SK-MEL-5 (cell line): ENCODE data around the gene EFCAB8. TPM values are rescaled to one million over a fixed set of nuclear protein-coding genes. Genes with fewer than 3 reads are reported as not detected.
"Not testable (repeated sequence)": the region's sequence is repeated elsewhere in the genome, so short reads cannot be mapped to it uniquely, and the experiment has no call there.

Experiments used
- DNase-seq: peaks from one replicate; pipeline ENCODE4 v3.0.0-alpha.2; 2016; ENCODE audit warnings: low read depth, low spot score
- in situ Hi-C: cut with HindIII; loops from 2 replicates; pipeline ENCODE4 v1.10.0; 2016; ENCODE audit warnings: low sequenced_read_pairs, high pct_unique_total_duplicates, low pct_unique_long_range_greater_than_20kb
- total RNA-seq: library from RNA; depleted of rRNA; stranded (reverse); fragments of >200 nt; shearing (Covaris generic); gene quantifications from 2 replicates; pipeline ENCODE4 v1.2.3, GENCODE V29; 2014

EFCAB8 gene
- total RNA-seq, 1 experiment from 2014 or later: not detected

DNA sequence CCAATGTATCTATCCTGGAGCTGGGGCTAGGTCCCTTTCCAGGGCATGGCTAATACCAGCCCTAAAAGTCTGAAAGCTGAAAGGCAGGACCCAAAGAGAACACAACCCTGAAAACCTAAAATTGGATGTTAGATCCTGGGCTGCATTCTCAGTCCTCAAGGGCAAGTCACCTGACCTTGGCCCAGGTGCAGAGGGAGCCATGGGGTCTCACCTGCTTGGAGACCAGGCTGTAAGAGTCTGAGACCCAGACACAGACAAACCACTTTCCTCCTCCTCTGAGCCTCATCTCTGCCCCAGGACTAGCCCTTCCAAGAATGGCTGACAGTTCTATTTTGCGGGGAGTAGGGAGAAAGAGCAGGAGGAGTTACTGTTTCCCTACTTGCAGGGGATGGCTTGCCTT lies 60.0 kb downstream of the EFCAB8 start:
- in situ Hi-C loops: no loop called here
- DNase-seq: no peak

DNA sequence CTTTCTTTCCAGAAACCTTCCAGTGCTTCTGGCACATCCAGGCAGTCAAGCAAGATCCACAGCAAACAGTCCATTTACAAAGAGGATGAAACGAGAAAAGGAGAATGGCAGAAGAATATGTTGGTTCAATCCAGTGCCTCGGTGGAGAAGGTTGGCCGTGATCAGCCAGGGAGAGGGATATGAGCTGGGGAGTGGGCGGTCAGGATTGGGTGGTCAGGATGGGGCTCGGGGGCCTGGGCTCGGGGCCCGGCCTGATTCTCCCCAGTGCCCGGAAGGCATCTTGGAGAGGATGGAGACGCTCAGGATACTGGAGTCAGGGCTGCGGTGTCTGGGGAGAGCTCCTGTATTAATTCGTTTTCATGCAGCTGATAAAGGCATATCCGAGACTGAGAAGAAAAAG lies 61.3 kb downstream of the EFCAB8 start:
- in situ Hi-C loops: no loop called here

DNA sequence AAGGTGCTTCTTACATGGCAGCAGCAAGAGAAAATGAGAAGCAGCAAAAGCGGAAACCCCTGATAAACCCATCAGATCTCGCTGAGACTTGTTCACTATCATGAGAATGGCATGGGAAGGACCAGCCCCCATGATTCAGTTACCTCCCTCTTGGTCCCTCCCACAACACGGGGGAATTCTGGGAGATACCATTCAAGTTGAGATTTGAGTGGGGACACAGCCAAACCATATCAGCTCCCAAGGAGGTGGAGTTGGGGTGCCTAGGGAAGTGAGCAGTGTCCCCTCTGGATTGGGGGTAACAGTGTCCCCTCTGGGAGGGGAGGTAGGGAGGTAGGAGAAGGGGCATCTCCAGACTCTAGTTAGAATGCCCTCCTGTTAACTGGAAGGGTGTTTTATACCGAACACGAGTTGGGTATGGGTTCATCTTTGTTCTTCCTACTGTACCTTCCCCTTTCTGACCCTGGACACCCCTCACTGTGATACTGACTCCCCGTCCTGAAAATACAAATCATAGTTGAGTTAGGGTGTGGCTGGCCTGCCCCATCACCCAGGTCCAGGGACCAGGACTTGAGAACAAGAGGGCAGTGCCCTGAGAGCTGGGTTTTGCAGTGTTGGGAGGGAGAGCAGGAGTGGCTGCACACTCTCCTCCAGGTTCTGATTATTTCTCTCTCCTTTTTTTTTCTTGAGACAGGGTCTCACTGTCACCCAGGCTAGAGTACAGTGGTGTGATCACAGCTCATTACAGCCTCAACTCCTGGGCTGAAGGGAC lies 62.0 kb downstream of the EFCAB8 start:
- in situ Hi-C loops: no loop called here
- peak; percentile 19 for DNase-seq

More for the DNA sequence above, 61.3 kb downstream of the EFCAB8 start:
- no peak for DNase-seq

DNA sequence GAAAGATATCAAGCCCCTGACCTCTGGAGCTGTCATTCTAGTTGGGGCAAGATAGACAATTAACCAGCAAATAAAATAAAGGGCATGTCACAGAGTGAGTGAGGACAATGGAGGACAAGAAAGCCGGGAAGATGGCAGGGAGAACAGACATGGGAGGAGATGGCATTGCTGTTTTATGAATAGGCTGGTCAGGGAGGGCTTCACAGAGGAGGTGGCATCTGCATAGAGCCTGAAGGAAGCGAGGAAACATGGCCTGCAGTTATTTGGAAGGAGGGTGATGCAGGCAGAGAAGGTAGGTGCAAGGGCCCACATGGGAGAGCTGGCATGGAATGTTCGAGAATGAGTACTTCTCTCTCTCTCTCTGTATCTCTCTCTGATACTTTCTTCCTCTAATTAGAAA lies 63.7 kb downstream of the EFCAB8 start:
- in situ Hi-C loops: no loop called here
- no peak for DNase-seq

DNA sequence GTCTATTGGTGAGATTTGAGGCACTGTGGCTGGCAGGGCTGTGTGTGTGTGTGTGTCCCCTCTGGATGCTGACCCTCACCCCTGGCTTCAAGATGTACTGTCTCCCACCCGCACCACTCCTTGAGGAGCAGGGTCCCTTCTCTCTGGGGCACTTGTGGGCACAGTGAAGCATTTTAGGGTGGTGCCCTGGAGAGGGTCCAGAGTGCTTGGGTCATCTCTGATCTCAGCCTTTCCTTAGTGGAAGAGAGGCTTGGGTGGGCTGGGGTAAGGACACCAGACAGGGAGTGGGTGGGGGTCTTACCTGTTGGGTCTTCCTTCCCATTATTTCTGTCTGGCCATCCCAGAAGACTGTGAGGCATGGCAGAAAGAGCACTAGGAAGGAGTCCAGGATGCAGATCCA lies 66.1 kb downstream of the EFCAB8 start:
- in situ Hi-C loops: no loop called here
- DNase-seq: no peak

DNA sequence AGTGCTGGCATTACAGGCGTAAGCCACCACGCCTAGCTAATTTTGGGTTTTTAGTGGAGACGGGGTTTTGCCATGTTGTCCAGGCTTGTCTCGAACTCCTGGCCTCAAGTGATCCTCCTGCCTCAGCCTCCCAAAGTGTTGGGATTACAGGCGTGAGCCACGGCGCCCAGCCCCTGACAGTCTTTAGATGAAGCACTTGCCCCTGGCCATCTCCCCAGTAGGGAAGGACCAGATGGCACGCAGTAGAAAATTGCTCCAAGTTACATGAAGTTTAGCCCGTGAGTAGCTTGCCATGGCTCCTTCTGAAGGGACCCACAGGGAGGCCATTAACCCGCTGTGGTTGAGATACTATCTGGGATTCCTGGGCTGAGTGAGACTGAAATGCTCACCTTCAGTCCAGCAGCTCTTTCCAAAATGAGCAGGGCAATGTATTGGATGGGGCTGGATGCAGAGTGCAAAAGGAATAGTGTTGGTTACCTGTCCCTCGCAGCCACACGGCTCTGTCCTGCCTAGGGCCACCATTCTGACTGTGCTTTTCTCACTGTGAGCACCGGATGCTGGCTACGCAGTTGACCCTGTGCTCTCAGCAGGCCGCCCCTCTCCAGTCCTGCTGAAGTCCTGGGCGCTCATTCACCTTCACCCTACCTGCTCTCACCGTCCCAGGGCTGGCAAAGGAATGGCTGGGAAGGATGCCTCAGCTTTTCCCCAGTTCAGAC lies 66.9 kb downstream of the EFCAB8 start:
- in situ Hi-C loops: no loop called here
- no peak for DNase-seq

DNA sequence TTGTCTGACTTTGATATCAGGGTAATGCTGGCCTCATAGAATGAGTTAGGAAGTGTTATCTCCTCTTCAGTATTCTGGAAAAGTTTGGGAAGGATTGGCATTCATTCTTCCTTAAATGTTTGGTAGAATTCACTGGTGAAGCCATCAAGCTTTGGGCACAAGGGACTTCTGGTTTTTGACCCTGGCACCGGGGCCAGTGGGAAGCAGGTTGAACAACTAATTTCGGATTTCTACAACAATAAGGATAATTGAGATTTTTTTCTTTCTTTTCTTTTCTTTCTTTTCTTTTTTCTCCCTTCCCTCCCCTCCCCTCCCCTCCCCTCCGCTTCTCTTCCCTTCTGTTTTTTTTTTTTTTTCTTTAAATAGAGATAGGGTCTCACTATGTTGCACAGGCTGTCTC lies 70.4 kb downstream of the EFCAB8 start:
- in situ Hi-C loops: no loop called here
- DNase-seq: no peak

DNA sequence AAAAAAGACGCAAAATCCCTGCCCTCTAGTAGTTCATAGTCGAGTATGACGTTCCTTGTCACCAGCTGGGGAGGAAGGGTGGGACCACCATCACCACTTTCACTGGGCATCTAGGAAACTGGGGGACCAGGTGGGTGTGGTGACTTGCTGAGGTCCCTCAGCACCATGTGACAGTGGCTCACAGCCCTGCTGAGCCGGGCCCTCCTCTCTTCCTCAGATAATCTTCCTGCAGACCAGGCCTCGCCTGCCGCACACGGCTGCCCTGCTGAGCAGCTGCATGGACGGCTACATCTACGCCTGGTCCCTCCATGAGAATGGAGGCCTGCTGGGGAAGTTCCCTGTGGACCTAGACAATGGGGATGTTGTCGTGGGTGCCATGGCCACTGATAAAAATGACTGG lies 71.5 kb downstream of the EFCAB8 start:
- in situ Hi-C loops: no loop called here
- DNase-seq: no peak

DNA sequence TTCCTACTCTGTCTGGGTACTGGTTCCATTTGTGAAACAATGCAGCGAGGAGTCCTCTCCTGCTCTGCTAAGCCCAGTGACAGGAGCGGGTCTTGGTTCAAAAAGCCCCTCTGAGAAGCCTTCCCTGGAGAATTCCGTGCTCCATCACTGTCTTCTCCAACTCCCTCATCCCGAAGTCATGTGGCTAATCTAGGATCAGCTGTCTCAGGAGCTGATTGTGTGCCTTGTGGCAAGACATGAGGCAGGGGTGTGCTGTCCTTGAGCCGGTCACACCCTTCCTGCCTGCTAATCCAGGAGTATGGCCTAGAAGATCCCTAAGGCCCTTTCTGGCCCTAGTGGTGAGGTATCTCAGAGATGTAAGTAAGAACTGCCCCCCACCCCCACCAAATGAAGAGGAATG lies 72.0 kb downstream of the EFCAB8 start:
- in situ Hi-C loops: no loop called here

DNA sequence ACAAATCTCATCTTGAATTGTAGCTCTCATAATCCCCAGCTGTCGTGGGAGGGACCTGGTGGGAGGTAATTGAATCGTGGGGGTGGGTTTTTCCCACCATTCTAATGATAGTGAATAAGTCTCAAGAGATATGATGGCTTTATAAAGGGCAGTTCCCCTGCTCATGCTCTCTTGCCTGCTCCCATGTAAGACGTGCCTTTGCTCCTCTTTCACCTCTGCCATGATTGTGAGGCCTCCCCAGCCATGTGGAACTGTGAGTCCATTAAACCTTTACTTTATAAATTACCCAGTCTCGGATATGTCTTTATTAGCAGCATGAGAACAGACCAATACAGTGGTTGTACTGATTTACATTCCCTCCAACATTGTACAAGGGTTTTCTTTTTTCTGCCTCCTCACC lies 75.9 kb downstream of the EFCAB8 start:
- in situ Hi-C loops: no loop called here
- DNase-seq: no peak

More for the DNA sequence above, 72.0 kb downstream of the EFCAB8 start:
- no peak for DNase-seq

DNA sequence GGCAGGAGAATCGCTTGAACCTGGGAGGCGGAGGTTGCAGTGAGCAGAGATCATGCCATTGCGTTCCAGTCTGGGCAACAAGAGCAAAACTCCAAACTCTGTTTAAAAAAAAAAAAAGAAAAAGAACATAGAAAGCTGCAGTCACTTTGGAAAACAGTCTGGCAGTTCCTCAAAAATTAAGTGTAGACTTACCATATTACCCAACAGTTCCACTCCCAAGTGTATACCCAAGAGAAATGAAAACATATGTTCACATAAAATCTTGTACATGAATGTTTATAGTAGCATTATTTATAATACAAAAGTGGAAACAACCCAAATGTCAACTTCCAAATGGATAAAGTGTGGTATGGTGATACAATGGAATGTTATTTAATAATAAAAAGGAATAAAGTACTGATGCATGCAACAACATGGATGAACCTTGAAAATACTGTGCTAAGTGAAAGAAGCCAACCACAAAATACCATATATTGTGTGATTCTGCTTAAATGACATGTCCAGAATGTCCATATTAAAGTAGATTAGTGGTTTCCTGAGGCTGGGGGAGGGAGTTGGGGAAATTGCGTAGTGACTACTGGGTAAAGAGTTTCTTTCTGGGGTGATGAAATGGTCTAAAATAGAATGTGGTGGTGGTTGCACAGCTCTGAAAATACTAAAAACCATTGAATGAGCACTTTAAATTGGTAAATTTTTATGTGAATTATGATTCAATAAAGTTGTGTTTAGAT lies 82.6 kb downstream of the EFCAB8 start:
- no peak for DNase-seq

DNA sequence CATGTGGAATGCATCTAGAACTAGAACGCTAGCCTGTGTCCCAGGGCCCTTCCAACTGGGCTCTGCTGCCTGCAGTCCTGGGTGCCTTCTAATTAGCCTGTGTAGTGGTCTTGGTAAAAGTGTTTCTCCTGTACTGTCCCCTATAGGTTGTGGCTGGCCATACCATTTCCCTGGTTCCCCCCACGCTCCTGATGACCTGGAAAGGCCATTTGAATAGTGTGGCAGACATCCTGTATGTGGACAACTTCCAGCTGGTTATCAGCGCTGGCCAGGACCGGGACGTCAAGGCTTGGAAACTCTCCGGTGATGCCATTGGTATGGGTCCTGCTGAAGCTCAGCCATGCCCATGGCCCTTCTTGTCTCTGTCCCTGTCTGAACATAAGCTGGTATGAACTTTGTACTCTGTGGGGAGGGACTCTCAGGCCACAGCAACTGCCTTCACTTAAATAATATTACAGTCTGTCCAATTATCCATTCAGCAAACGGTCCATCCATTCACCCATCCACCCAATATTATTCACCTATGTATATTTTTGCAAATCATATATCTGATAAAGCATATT lies 84.8 kb downstream of the EFCAB8 start:
- in situ Hi-C loops: no loop called here
- no peak for DNase-seq

More for the DNA sequence above, 82.6 kb downstream of the EFCAB8 start:
- in situ Hi-C loops: no loop called here

DNA sequence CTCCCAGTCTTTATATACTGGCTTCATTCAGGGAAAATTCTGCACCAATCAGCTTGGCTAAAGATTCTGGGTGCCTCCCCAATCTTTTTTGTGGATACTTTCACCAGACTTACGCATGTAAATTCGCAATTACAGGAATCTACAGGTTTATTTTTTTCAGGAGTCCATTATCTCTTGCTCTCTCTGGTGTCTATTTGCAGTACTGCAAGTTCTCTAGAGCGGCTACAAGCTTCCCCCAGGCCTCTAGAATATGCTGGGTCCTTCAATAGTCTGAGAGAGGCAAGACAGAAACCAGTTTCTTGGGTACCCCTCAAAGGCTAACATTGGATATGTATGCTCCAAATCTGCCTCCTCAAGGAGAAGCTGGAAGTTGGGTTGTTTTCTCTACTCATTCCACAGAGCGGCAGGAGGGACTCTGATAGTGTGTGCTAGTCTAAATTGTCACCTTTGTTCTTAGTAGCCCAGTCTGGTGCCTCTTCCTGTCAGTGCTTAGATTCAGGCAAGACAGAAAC lies 87.0 kb downstream of the EFCAB8 start:
- peak; percentile 69 for DNase-seq
- in situ Hi-C loops: no loop called here

DNA sequence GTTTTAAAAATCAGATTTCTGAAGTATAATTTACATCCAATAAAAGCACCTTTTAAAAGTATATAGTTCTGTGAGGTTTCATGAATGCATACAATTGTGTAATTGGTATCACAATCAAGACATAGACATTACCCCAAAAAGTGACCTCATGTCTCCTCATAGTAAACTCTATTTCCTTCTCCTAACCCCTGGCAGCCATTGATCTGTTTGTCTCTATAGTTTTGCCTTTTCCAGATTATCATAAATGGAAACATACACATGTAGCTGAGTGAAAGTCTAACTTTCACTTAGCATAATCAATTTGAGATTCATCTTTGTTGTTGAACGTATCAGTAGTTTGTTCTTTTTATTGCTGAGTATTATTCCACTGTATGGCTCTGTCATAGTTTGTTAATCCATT lies 87.9 kb downstream of the EFCAB8 start:
- in situ Hi-C loops: no loop called here

DNA sequence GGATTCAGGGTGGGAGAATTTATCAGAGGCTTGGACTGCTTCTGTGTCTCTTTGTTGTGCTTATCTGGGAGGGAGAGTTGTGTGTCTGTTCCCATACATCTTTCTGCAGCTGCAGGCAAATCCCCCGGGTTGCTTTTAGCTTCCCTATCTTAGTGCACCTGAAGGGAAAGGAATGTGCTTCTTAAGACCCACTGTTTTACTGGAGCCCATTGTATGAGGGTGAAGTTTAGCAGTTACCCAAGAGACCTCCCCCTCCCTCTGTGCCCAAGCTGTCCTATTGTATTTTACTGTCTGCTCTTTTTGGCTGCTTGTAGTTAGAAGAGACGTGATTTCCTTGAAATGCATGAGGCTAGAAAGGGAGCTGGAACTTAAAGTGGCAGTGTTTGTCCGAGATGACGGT lies 91.8 kb downstream of the EFCAB8 start:
- in situ Hi-C loops: not testable (repeated sequence)

More for the DNA sequence above, 87.9 kb downstream of the EFCAB8 start:
- no peak for DNase-seq

DNA sequence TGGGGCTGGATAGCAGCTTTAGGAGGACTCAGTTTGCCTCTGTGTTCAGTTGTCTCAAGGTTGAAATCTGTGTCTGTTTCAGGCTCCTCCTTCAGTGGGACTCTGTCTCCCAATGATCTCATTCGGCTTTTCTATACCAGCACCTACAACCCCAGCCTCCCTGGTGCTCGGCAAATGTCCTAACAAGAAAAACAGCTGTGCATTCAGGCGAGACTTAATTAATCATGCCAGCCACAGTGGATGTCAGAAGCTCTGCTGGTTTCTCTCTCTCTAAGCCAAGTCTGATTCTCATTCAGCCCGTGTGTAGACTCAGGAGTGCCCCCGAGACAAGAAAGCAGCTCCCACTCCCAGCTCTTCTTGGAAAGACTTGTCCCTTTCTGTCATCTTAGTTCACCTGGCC lies 98.7 kb downstream of the EFCAB8 start:
- DNase-seq: no peak
- in situ Hi-C loops: no loop called here

More for the DNA sequence above, 91.8 kb downstream of the EFCAB8 start:
- not testable (repeated sequence) for DNase-seq

DNA sequence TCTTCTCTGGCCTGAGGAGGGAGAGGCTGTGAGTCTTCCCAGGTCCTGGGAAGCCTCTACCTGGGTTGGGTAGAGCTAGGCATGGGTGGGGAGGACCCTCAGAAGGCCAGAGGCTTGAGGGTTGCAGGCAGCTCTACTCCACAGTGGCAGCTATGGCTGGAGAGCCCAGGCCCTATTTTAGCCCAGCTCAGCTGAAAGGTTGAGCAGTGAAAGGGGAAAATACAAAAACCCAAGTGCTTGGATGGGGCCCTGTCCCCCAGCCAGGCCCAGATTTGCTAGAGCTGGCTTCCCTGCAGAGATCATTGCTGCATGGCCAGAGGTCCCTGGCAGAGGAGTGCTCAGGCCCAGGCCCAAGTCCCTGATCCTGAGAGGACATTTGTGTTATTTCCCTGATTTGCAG lies 99.9 kb downstream of the EFCAB8 start:
- in situ Hi-C loops: no loop called here
- no peak for DNase-seq
